K562 (cell line): ENCODE measurements around the gene TNNT1. TPM values are rescaled to one million over a fixed set of nuclear protein-coding genes. Genes with fewer than 3 reads are reported as not detected.
A peak's percentile ranks its signal among the peaks of the same experiment; 100 is the strongest.

Source experiments
- ATAC-seq: fragments of 200-7000 bp; cut with Tn5 transposase; 3 replicates; pipeline ENCODE4 v1.9.1; 2020; ENCODE audit warnings: moderate library complexity
- BruUV-seq: library from RNA; stranded (reverse); fragments of 400-500 nt; replicated peaks from 2 replicates; lab custom pipeline; 2021; lab: Mats Ljungman, UMichigan
- CTCF ChIA-PET: fragments of 300-600 bp; formaldehyde crosslinking; extraction: SDS; loops from one replicate; lab custom pipeline; 2021; ENCODE audit warnings: low intra/inter-chr PET ratio; lab: Yijun Ruan, JAX
- POLR2A ChIA-PET: fragments of 300-600, 350-650 bp; sonication (Branson Sonifier 250); formaldehyde crosslinking; extraction: SDS; loops from one replicate; lab custom pipeline; 2021; ENCODE audit warnings: antibody characterized with exemption, inconsistent platforms; lab: Yijun Ruan, JAX
- DNase-seq, 4 experiments: peaks; one replicate each; pipeline versions ENCODE4 v3.0.0 to v3.0.0-alpha.2; 2011 to 2018; ENCODE audit warnings: low spot score in 3 of 4, mixed read lengths in 3 of 4; ENCODE audit errors: extremely low read depth in 1 of 4
- FAIRE-seq: peaks from 2 replicates; lab custom pipeline; 2011; peaks lifted over from hg19 to GRCh38; lab: Jason Lieb, UNC
- H2AFZ ChIP-seq: 2 replicates; pipeline ENCODE4 v1.6.0; 2011; ENCODE audit warnings: low read depth, low read length, control low read depth, inconsistent platforms
- H3K27ac ChIP-seq: fragments of 200-600 bp; 3 replicates; pipeline ENCODE4 v1.8.0; 2011; ENCODE audit warnings: low read depth, mild to moderate bottlenecking, control low read depth, inconsistent platforms, low read length, moderate library complexity, mixed read lengths; ENCODE audit errors: extremely low read depth
- H3K27me3 ChIP-seq, 2 experiments: fragments of 300-600 bp in 1 of 2; 2 replicates in 1 of 2; 3 replicates in 1 of 2; pipeline versions ENCODE4 v1.6.0 to v1.8.0; 2011; ENCODE audit warnings: inconsistent platforms in 2 of 2, low read length in 2 of 2, mild to moderate bottlenecking in 1 of 2, mixed read lengths in 1 of 2, moderate library complexity in 1 of 2; ENCODE audit not compliant: control insufficient read depth in 2 of 2, insufficient read depth in 2 of 2
- H3K36me3 ChIP-seq: fragments of 300-600 bp; 3 replicates; pipeline ENCODE4 v1.8.0; 2011; ENCODE audit warnings: mild to moderate bottlenecking, low read length, inconsistent platforms; ENCODE audit not compliant: control insufficient read depth, insufficient read depth
- H3K4me1 ChIP-seq, 2 experiments: fragments of 200-600 bp in 1 of 2; replicated peaks in 1 of 2; 2 replicates in 1 of 2; 3 replicates in 1 of 2; pipeline versions ENCODE4 v1.5.1 to v1.8.0; 2011; ENCODE audit warnings: inconsistent platforms in 2 of 2, low read length in 2 of 2, mild to moderate bottlenecking in 1 of 2, mixed read lengths in 1 of 2, moderate library complexity in 1 of 2; ENCODE audit not compliant: control insufficient read depth in 2 of 2, insufficient read depth in 2 of 2
- H3K4me2 ChIP-seq: 2 replicates; pipeline ENCODE4 v1.6.1; 2011; ENCODE audit warnings: low read length, control low read depth, inconsistent platforms, mixed read lengths; ENCODE audit not compliant: insufficient read depth
- H3K4me3 ChIP-seq: fragments of 200-600 bp; sonication (generic), shearing (Covaris generic); 2 replicates; pipeline ENCODE4 v1.5.1; 2016; ENCODE audit warnings: control low read depth, inconsistent platforms
- H3K79me2 ChIP-seq: fragments of 200-600 bp; 3 replicates; pipeline ENCODE4 v1.8.0; 2011; ENCODE audit warnings: low read length, inconsistent platforms; ENCODE audit not compliant: control insufficient read depth, insufficient read depth
- H3K9ac ChIP-seq, 2 experiments: 2 replicates each; pipeline versions ENCODE4 v1.6.0 to v1.6.1; 2011; ENCODE audit warnings: low read depth in 2 of 2, low read length in 2 of 2, control low read depth in 1 of 2, inconsistent platforms in 1 of 2, mild to moderate bottlenecking in 1 of 2, mixed read lengths in 1 of 2; ENCODE audit not compliant: insufficient read depth in 1 of 2
- H3K9me1 ChIP-seq: one replicate; pipeline ENCODE4 v1.6.0; 2011; ENCODE audit warnings: inconsistent platforms, mild to moderate bottlenecking, low read length, moderate library complexity; ENCODE audit not compliant: control insufficient read depth, insufficient read depth
- H3K9me3 ChIP-seq: replicated peaks from 2 replicates; pipeline ENCODE4 v1.5.1; 2011; ENCODE audit warnings: low read depth, low read length, inconsistent platforms; ENCODE audit not compliant: control insufficient read depth, insufficient read depth
- H4K20me1 ChIP-seq: replicated peaks from 2 replicates; pipeline ENCODE4 v1.6.1; 2011; ENCODE audit warnings: low read length, inconsistent platforms, mixed read lengths; ENCODE audit not compliant: control insufficient read depth, insufficient read depth
- BRCA1 ChIP-seq, 2 experiments: fragments of 450-650 bp in 1 of 2; sonication (generic) in 1 of 2; formaldehyde crosslinking in 1 of 2; IDR thresholded peaks; 2 replicates each; pipeline versions ENCODE4 v1.5.0 to v1.6.1; 2017 to 2020; ENCODE audit warnings: mild to moderate bottlenecking in 1 of 2, missing genetic modification reagents in 1 of 2
- CTBP1 ChIP-seq: fragments of 450-650 bp; IDR thresholded peaks from 2 replicates; pipeline ENCODE4 v1.6.1; 2016; ENCODE audit warnings: borderline replicate concordance
- CTCF ChIP-seq, 3 experiments: IDR thresholded peaks in 2 of 3; conservative IDR thresholded peaks in 1 of 3; 2 replicates each; pipeline ENCODE4 v1.5.1; 2011 to 2012; ENCODE audit warnings: low read length in 3 of 3, mild to moderate bottlenecking in 3 of 3, control low read depth in 2 of 3, improper control_type of control experiment in 1 of 3, inconsistent platforms in 1 of 3, low read depth in 1 of 3, mixed read lengths in 1 of 3, moderate library complexity in 1 of 3; ENCODE audit not compliant: insufficient read depth in 2 of 3
- FUS ChIP-seq: fragments of 200-400 bp; formaldehyde crosslinking; optimal IDR thresholded peaks from 2 replicates; pipeline ENCODE3; 2017; ENCODE audit warnings: low read depth, low read length
- JUNB ChIP-seq: fragments of 450-650 bp; formaldehyde crosslinking; conservative IDR thresholded peaks from 2 replicates; pipeline ENCODE4 v1.4.0; 2020; ENCODE audit warnings: mild to moderate bottlenecking
- MED1 ChIP-seq: sonication (generic); formaldehyde crosslinking; IDR thresholded peaks from 2 replicates; pipeline ENCODE4 v1.8.1; 2023; ENCODE audit warnings: missing genetic modification reagents, borderline replicate concordance
- NFXL1 ChIP-seq: fragments of 450-650 bp; formaldehyde crosslinking; IDR thresholded peaks from 2 replicates; pipeline ENCODE4 v1.4.0; 2021; ENCODE audit warnings: mild to moderate bottlenecking
- POLR2B ChIP-seq: fragments of 450-650 bp; IDR thresholded peaks from 2 replicates; pipeline ENCODE4 v1.6.1; 2018; ENCODE audit warnings: low read depth; ENCODE audit not compliant: partially characterized antibody
- POLR2G ChIP-seq: fragments of 200-400 bp; formaldehyde crosslinking; IDR thresholded peaks from 2 replicates; pipeline ENCODE4 v1.6.1; 2017; ENCODE audit warnings: low read depth, mild to moderate bottlenecking, antibody characterized with exemption, low read length, moderate library complexity
- PPARD ChIP-seq: fragments of 250-450 bp; sonication (Bioruptor Pico); IDR thresholded peaks from 2 replicates; pipeline ENCODE4 v1.8.0; 2022; ENCODE audit warnings: inconsistent platforms, mild to moderate bottlenecking, moderate library complexity
- SMAD4 ChIP-seq: fragments of 250-450 bp; sonication (Bioruptor Pico); conservative IDR thresholded peaks from 2 replicates; pipeline ENCODE4 v1.8.0; 2021; ENCODE audit warnings: inconsistent platforms, mild to moderate bottlenecking, moderate library complexity
- SUPT5H ChIP-seq: fragments of 450-650 bp; IDR thresholded peaks from 2 replicates; pipeline ENCODE4 v1.6.1; 2016
- THAP12 ChIP-seq: fragments of 250-450 bp; sonication (Bioruptor Pico); IDR thresholded peaks from 2 replicates; pipeline ENCODE4 v1.9.0; 2021; ENCODE audit warnings: mild to moderate bottlenecking, inconsistent platforms
- THAP7 ChIP-seq: fragments of 250-450 bp; sonication (Bioruptor Pico); IDR thresholded peaks from 2 replicates; pipeline ENCODE4 v1.5.0; 2021
- ZZZ3 ChIP-seq: fragments of 450-650 bp; IDR thresholded peaks from 2 replicates; pipeline ENCODE4 v1.6.1; 2016; ENCODE audit warnings: antibody characterized with exemption, mild to moderate bottlenecking, moderate library complexity
- WGBS: fragments of 100-300 bp; shearing (Covaris generic); methylation state at CpG from one replicate; pipeline ENCODE4 v1.1.6; 2016; ENCODE audit warnings: low coverage, mixed read lengths; ENCODE audit not compliant: insufficient coverage; ENCODE audit errors: missing lambda C conversion rate; 5-methylcytosine and 5-hydroxymethylcytosine counted together
- in situ Hi-C: fragments of 300-500 bp; cut with MboI; formaldehyde crosslinking; loops from 4 replicates; pipeline ENCODE4 v1.15.0; 2018; ENCODE audit warnings: inconsistent platforms, mixed read lengths
- intact Hi-C: fragments of 100-400 bp; cut with micrococcal nuclease; formaldehyde crosslinking; loops from 2 replicates; pipeline ENCODE4 v1.14.2; 2022
- polyA plus RNA-seq, 8 experiments: library from polyadenylated mRNA; depleted of rRNA in 4 of 8; stranded (reverse) in 5 of 8; unstranded in 3 of 8; fragments of >200 nt; fragmentation: Nextera tagmentation in 2 of 8; fragmentation: Illumina TruSeq in 1 of 8; extraction: Ambion mirVana in 2 of 8; extraction: Trizol in 1 of 8; gene quantifications; 2 replicates each; pipeline versions ENCODE4 v1.2.1 to v1.2.3, GENCODE V29; 2011 to 2014; ENCODE audit warnings: inconsistent platforms in 1 of 8, missing spikeins in 1 of 8
- total RNA-seq, 7 experiments: library from RNA; depleted of rRNA in 6 of 7; stranded (reverse); fragments of >200 nt in 6 of 7; fragmentation: Illumina TruSeq in 2 of 7; extraction: Trizol in 2 of 7; gene quantifications; 2 replicates each; pipeline versions ENCODE4 v1.2.1 to v1.2.3, GENCODE V29; 2011 to 2021; ENCODE audit warnings: low replicate concordance in 1 of 7

Gene TNNT1
- total and polyA plus RNA-seq, 9 of the 15 experiments (the other 6 are each of a cell fraction or from before 2014, with no cell fraction given): 31.8 to 390 (median 227) TPM

GRCh38 chr19:55088543-55089341 is 60.3 kb downstream of the TNNT1 start (continued):
- TF ChIP-seq THAP12 (CRISPR knock-in tag) (no peak), CTCF (IDR thresholded peaks at IDR 0.05 in 2 of 3, conservative IDR thresholded peaks at IDR 0.05 in 1 of 3; ENCODE audit: insufficient read depth in 2 of 3, low read depth in 1 of 3, low read length in 3 of 3) (peak; percentile 54 to 65 (median 57))

- no peaks in the 10 kb centered on the region for H3K9me3 ChIP-seq
- no peak for TF ChIP-seq FUS
- peak; percentile 62 for TF ChIP-seq SUPT5H
- no peak for TF ChIP-seq BRCA1 (IDR thresholded peaks at IDR 0.05)
- no peak for TF ChIP-seq BRCA1 (CRISPR knock-in tag; IDR thresholded peaks at IDR 0.05)
- no peak for TF ChIP-seq PPARD (CRISPR knock-in tag)
- TF ChIP-seq THAP7 (CRISPR knock-in tag): no peak
- TF ChIP-seq ZZZ3: no peak
- TF ChIP-seq JUNB (CRISPR knock-in tag): no peak
- no peak for TF ChIP-seq NFXL1
- no peak for TF ChIP-seq CTBP1
- peak; percentile 13 for TF ChIP-seq POLR2B
- TF ChIP-seq MED1 (CRISPR knock-in tag): no peak
- TF ChIP-seq POLR2G: peak; percentile 60
- no peak for TF ChIP-seq SMAD4
- TF ChIP-seq, all 486 proteins: peak for 3
- peaks cover 49% of the 10 kb centered on the region; the same call in 2 of the 3 replicates for H3K36me3 ChIP-seq
- in situ Hi-C loops (no loop called here), intact Hi-C loops (loop anchor here (10.0 kb wide), 1 partner anchor 327 kb away; no protein-coding TSS in a partner anchor)
- FAIRE-seq (no peak), ATAC-seq (no peak), DNase-seq (no peak)
- H3K4me2 ChIP-seq: no peak overlapping the region
- peaks cover 4% of the 10 kb centered on the region; the same call in 1 of the 2 replicates for H4K20me1 ChIP-seq
- ChIA-PET POLR2A (interaction anchor here (1.1 to 2.0 kb wide), 3 partner anchors 12 to 330 kb away, joined by 3 to 5 read pairs (median 3); partner anchors contain the start of gene UBE2S), CTCF (no interaction called here)
- no peaks in the 10 kb centered on the region for H3K27me3 ChIP-seq
- no peak overlapping the region for H2AFZ ChIP-seq
- H3K4me3 ChIP-seq: no peak overlapping the region
- no peaks in the 10 kb centered on the region for H3K79me2 ChIP-seq
- BruUV-seq: no TSS peak
- peaks cover 0 to 58% of the 10 kb centered on the region in 2 experiments; a peak in 3 of 5 replicates for H3K4me1 ChIP-seq
- WGBS: 82% methylated on average over 12 of the region's 12 CpGs
- H3K9me1 ChIP-seq: no peaks in the 10 kb centered on the region
- peak overlapping the region in 1 of 2 experiments; percentile 68; a peak in 2 of 4 replicates for H3K9ac ChIP-seq
- no peak overlapping the region; the same call in 2 of the 3 replicates for H3K27ac ChIP-seq
These were observed 61.0 kb downstream of the TNNT1 start for GRCh38 chr19:55088021-55088451.
